A549 (cell line): ENCODE measurements around the gene PFKM.

Source experiments
- CTCF ChIP-seq: fragments of >200 bp; sonication (Bioruptor Twin); formaldehyde crosslinking; IDR thresholded peaks from 3 replicates; pipeline ENCODE4 v1.5.1; 2016
- ELK1 ChIP-seq: fragments of 150-350 bp; IDR thresholded peaks from 2 replicates; pipeline ENCODE4 v1.6.1; 2014; ENCODE audit warnings: low read depth, mild to moderate bottlenecking, low read length
- EP300 ChIP-seq, 2 experiments: fragments of >200 bp; sonication (Bioruptor Twin); formaldehyde crosslinking; IDR thresholded peaks; 2 replicates in 1 of 2; 3 replicates in 1 of 2; pipeline ENCODE4 v1.6.1; 2016 to 2017
- MAFK ChIP-seq: fragments of 450-650 bp; IDR thresholded peaks from 2 replicates; pipeline ENCODE4 v1.6.1; 2014; ENCODE audit not compliant: partially characterized antibody
- MAX ChIP-seq: IDR thresholded peaks from 2 replicates; pipeline ENCODE4 v1.6.1; 2012
- NFE2L2 ChIP-seq: fragments of 150-350 bp; conservative IDR thresholded peaks from 2 replicates; pipeline ENCODE4 v1.6.1; 2014; ENCODE audit warnings: low read length
- POLR2A ChIP-seq: IDR thresholded peaks from 2 replicates; pipeline ENCODE4 v1.6.1; 2012; ENCODE audit warnings: mild to moderate bottlenecking, low read length
- POLR2AphosphoS2 ChIP-seq: conservative IDR thresholded peaks from 2 replicates; pipeline ENCODE4 v1.6.1; 2012; ENCODE audit warnings: low read length, improper control_type of control experiment, inconsistent platforms
- REST ChIP-seq: fragments of 200-600 bp; sonication (generic); IDR thresholded peaks from 2 replicates; pipeline ENCODE4 v1.6.1; 2016; ENCODE audit warnings: antibody characterized with exemption, mild to moderate bottlenecking, moderate library complexity
- RNF2 ChIP-seq: fragments of 200-600 bp; sonication (generic); IDR thresholded peaks from 2 replicates; pipeline ENCODE4 v1.6.1; 2016; ENCODE audit warnings: low read depth, mild to moderate bottlenecking, antibody characterized with exemption, moderate library complexity, borderline replicate concordance

- TF ChIP-seq MAX (no peak), CTCF (no peak), EP300 (IDR thresholded peaks at IDR 0.05) (no peak), MAFK (no peak), RNF2 (no peak), REST (no peak), POLR2AphosphoS2 (no peak), ELK1 (no peak), POLR2A (no peak), NFE2L2 (no peak)
These were observed 9.6 kb downstream of the PFKM start for GRCh38 chr12:48128800-48129199.
